ENCODE measurements around the gene TMEM121B.

The TMEM121B gene

GRCh38 chr22:17091851-17092250 lies 29.3 kb downstream of the TMEM121B start:
- no peak for DNase-seq (ENCODE audit: low read depth in 3 of 3)

- DNase-seq (ENCODE audit: low read depth in 3 of 3) = no peak
These were observed 30.6 kb downstream of the TMEM121B start for GRCh38 chr22:17090550-17090949.

GRCh38 chr22:17087498-17088131 lies 33.5 kb downstream of the TMEM121B start:
- DNase-seq (ENCODE audit: low read depth in 3 of 3) = peak in 2 of 3 experiments; percentile 19 to 54

- DNase-seq (ENCODE audit: low read depth in 3 of 3) = no peak
These were observed 34.2 kb downstream of the TMEM121B start for GRCh38 chr22:17086788-17087497.

- no peak for DNase-seq (ENCODE audit: low read depth in 3 of 3)
These were observed 34.9 kb downstream of the TMEM121B start for GRCh38 chr22:17086296-17086695.

GRCh38 chr22:17085277-17086181 lies 35.6 kb downstream of the TMEM121B start:
- DNase-seq (ENCODE audit: low read depth in 3 of 3) = peak in 1 of 3 experiments; percentile 24

GRCh38 chr22:17084554-17085276 lies 36.4 kb downstream of the TMEM121B start, which contains the start of gene IL17RA:
Gene IL17RA (plus strand): TSS chr22:17085000. CDS start chr22:17085092, 92 bp downstream.
- peak; percentile 87 to 93 (median 88) for DNase-seq (ENCODE audit: low read depth in 3 of 3)

GRCh38 chr22:17083811-17084441 lies 37.2 kb downstream of the TMEM121B start:
- no peak for DNase-seq (ENCODE audit: low read depth in 3 of 3)

- DNase-seq (ENCODE audit: low read depth in 3 of 3) = no peak
These were observed 37.9 kb downstream of the TMEM121B start for GRCh38 chr22:17083255-17083654.

- DNase-seq (ENCODE audit: low read depth in 3 of 3) = no peak
These were observed 41.6 kb downstream of the TMEM121B start for GRCh38 chr22:17079572-17079971.

- DNase-seq (ENCODE audit: low read depth in 3 of 3) = no peak
These were observed 43.9 kb downstream of the TMEM121B start for GRCh38 chr22:17077255-17077654.

GRCh38 chr22:17074648-17075002 lies 46.5 kb downstream of the TMEM121B start:
- DNase-seq (ENCODE audit: low read depth in 3 of 3) = no peak

GRCh38 chr22:17072877-17073276 lies 48.3 kb downstream of the TMEM121B start:
- no peak for DNase-seq (ENCODE audit: low read depth in 3 of 3)

Measured in stimulated activated CD4-positive, alpha-beta T cell treated with anti-CD3 and anti-CD28 coated beads, TNF-alpha, amount 100 ng/mL, for 24 hours (primary cell).